GM21723 (cell line): ENCODE measurements around the gene LIN7A.

Experiments
- ATAC-seq: cut with Tn5 transposase; IDR thresholded peaks from one replicate; pipeline ENCODE4 v1.9.1; 2021; ENCODE audit warnings: mild to moderate bottlenecking, moderate library complexity; ENCODE audit not compliant: unreplicated experiment

Gene LIN7A

GRCh38 chr12:80861641-80862378 is 75.9 kb downstream of the LIN7A start:
- no peak for ATAC-seq

- ATAC-seq: no peak
These were observed 76.8 kb downstream of the LIN7A start for GRCh38 chr12:80860928-80861327.

GRCh38 chr12:80860206-80860605 is 77.5 kb downstream of the LIN7A start:
- no peak for ATAC-seq

- ATAC-seq: no peak
These were observed 79.4 kb downstream of the LIN7A start for GRCh38 chr12:80858356-80858755.

- no peak for ATAC-seq
These were observed 80.4 kb downstream of the LIN7A start for GRCh38 chr12:80857311-80857710.

GRCh38 chr12:80849337-80849736 is 88.4 kb downstream of the LIN7A start:
- ATAC-seq: no peak

- no peak for ATAC-seq
These were observed 88.9 kb downstream of the LIN7A start for GRCh38 chr12:80848858-80849257.

GRCh38 chr12:80847575-80847974 is 90.2 kb downstream of the LIN7A start:
- ATAC-seq: no peak

GRCh38 chr12:80846952-80847351 is 90.8 kb downstream of the LIN7A start:
- no peak for ATAC-seq

GRCh38 chr12:80845639-80846038 is 92.1 kb downstream of the LIN7A start:
- ATAC-seq: no peak

GRCh38 chr12:80843969-80844368 is 93.8 kb downstream of the LIN7A start:
- ATAC-seq: no peak

- ATAC-seq: peak; percentile 54
These were observed 99.0 kb downstream of the LIN7A start for GRCh38 chr12:80838708-80839107.

- peak; percentile 10 for ATAC-seq
These were observed 99.6 kb downstream of the LIN7A start for GRCh38 chr12:80838024-80838658.

GRCh38 chr12:80837342-80837978 is 100.3 kb downstream of the LIN7A start:
- ATAC-seq: peak; percentile 69

GRCh38 chr12:80834724-80835123 is 103.0 kb downstream of the LIN7A start:
- no peak for ATAC-seq

- ATAC-seq: no peak
These were observed 107.1 kb downstream of the LIN7A start for GRCh38 chr12:80830533-80831088.

GRCh38 chr12:80829767-80830166 is 108.0 kb downstream of the LIN7A start:
- ATAC-seq: no peak

GRCh38 chr12:80825506-80825905 is 112.2 kb downstream of the LIN7A start:
- ATAC-seq: no peak

- no peak for ATAC-seq
These were observed 114.3 kb downstream of the LIN7A start for GRCh38 chr12:80823393-80823792.

GRCh38 chr12:80821513-80822000 is 116.2 kb downstream of the LIN7A start:
- no peak for ATAC-seq

GRCh38 chr12:80818878-80819277 is 118.9 kb downstream of the LIN7A start:
- no peak for ATAC-seq

- no peak for ATAC-seq
These were observed 122.4 kb downstream of the LIN7A start for GRCh38 chr12:80815351-80815750.
